Tibial nerve (tissue), 4 donors: ENCODE data around the gene RALGAPB.

Experiments
- EP300 ChIP-seq, 2 donors: sonication (generic); formaldehyde crosslinking; IDR thresholded peaks; one replicate each; pipeline ENCODE4 v1.6.1; 2017; ENCODE audit warnings: antibody characterized with exemption in 2 of 2, mild to moderate bottlenecking in 1 of 2
- POLR2A ChIP-seq, 2 donors: fragments of 450-650 bp; IDR thresholded peaks; one replicate each; pipeline ENCODE4 v1.6.1; 2017; ENCODE audit warnings: antibody characterized with exemption in 2 of 2, mild to moderate bottlenecking in 2 of 2, moderate library complexity in 2 of 2
- TF ChIP-seq, protein P1 (sequence below), 5 experiments: fragments of 200-600 bp in 3 of 5; fragments of 450-650 bp in 2 of 5; sonication (generic) in 3 of 5; IDR thresholded peaks; one replicate each; pipeline ENCODE4 v1.5.1; 2016 to 2019; ENCODE audit warnings: antibody characterized with exemption in 5 of 5, mild to moderate bottlenecking in 3 of 5, moderate library complexity in 2 of 5

DNA sequence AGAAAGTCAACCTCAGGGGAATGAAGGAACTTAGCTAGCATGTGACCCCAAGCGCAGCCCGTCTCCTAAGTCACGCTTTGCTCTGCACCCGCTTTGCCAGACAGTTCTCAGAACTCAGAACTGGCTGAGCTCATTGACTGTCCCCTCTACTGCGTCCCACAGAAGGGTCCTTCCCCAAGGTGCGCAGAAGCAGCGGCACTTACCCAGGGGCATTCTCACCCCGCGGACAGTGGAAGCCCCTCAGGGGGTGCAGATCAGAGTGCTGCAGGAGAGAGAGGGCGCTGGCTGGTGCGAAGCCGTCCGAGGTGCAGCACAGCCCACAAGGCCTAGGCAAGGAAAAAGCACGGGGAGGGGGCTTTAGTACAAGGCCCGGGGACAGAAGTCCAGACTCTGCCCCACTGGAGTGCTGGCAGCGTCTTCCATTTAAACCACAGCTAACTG lies 38.3 kb upstream of the RALGAPB start:
- TF ChIP-seq POLR2A (IDR thresholded peaks at IDR 0.05) (no peak), EP300 (IDR thresholded peaks at IDR 0.05) (no peak)
- TF ChIP-seq, protein P1, sequence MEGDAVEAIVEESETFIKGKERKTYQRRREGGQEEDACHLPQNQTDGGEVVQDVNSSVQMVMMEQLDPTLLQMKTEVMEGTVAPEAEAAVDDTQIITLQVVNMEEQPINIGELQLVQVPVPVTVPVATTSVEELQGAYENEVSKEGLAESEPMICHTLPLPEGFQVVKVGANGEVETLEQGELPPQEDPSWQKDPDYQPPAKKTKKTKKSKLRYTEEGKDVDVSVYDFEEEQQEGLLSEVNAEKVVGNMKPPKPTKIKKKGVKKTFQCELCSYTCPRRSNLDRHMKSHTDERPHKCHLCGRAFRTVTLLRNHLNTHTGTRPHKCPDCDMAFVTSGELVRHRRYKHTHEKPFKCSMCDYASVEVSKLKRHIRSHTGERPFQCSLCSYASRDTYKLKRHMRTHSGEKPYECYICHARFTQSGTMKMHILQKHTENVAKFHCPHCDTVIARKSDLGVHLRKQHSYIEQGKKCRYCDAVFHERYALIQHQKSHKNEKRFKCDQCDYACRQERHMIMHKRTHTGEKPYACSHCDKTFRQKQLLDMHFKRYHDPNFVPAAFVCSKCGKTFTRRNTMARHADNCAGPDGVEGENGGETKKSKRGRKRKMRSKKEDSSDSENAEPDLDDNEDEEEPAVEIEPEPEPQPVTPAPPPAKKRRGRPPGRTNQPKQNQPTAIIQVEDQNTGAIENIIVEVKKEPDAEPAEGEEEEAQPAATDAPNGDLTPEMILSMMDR (IDR thresholded peaks at IDR 0.05): no peak
